A673 (cell line): ENCODE measurements around the gene MBLAC2.

Experiments used
- CTCF ChIP-seq: fragments of 300-800, 200-600 bp; sonication (generic); conservative IDR thresholded peaks from 2 replicates; pipeline ENCODE4 v1.5.1; 2017; ENCODE audit warnings: low read depth, mild to moderate bottlenecking, antibody characterized with exemption, low read length, moderate library complexity, mixed read lengths
- EZH2 ChIP-seq: fragments of 200-600 bp; sonication (generic); IDR thresholded peaks from 2 replicates; pipeline ENCODE4 v1.6.1; 2017; ENCODE audit warnings: borderline replicate concordance, low read depth, mild to moderate bottlenecking, mixed read lengths, antibody characterized with exemption, low read length; ENCODE audit not compliant: poor library complexity, severe bottlenecking

GRCh38 chr5:90477621-90478215 is 3.1 kb upstream of the MBLAC2 start:
- TF ChIP-seq CTCF (no peak), EZH2 (no peak)
